Stimulated activated CD4-positive, alpha-beta T cell treated with anti-CD3 and anti-CD28 coated beads, Interleukin-2, amount 100 ng/mL, for 4 hours (primary cell): ENCODE data around the gene MEIS2.

Experiments
- DNase-seq: peaks from one replicate; pipeline ENCODE4 v3.0.0-alpha.2; 2020; ENCODE audit warnings: low read depth

MEIS2 gene

DNA sequence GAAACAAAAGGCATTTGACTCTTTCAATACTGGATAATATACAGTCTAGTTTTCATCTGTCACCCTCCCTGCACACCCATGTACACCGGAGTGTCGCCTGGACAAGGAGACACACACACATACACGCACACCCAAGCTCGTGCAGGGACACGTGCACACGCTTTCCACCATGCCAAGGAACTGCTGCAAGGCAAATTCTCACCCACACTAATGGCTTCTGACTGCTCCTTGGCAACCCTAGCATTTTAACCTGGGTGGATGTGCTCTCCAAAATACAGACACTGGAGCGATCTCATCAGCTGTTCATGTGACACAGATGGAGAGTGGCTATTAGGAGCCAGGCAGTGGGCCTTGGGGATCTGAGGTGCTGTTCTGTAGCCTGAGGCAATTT is 61.6 kb downstream of the MEIS2 start:
- DNase-seq, result no peak

DNA sequence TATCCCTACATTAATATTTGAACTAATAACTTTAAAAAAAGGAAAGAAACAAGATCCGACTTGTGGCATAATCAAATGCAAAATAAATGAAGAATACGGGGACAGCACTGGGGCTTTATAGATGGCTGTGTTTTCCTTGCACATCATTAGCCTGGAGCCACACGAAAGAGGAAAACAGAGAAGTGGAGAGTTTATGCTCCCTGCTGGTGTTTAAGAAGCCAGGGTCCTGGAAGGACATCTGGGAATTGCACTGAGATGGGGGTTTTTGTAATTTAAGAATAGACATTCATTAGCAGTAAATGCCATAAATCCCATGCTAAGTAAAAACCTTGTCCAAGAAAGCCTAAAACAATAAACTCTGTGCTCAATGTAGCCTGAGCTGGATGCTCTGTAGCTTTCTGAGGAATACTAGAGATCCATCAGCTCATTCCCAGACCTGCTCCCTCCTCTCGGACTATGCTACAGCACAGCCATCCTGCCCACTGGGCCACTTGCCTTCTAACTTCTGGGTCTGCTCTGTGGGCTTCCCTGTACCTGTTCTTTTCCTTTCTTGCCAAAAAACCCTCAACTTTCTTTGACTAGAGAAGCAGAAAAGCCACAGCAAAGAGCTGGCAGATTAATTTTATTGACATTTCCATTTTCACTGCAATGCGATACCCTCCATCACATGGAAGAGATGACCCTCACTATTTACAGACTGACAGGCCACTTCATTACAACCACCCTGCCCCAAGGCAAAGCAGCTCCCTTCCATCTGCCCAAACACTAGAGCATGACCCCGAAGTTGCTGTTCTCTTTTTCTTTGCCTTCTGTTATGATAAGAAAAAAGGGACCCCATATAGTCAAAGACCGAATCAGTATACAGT is 62.3 kb downstream of the MEIS2 start:
- no peak for DNase-seq

DNA sequence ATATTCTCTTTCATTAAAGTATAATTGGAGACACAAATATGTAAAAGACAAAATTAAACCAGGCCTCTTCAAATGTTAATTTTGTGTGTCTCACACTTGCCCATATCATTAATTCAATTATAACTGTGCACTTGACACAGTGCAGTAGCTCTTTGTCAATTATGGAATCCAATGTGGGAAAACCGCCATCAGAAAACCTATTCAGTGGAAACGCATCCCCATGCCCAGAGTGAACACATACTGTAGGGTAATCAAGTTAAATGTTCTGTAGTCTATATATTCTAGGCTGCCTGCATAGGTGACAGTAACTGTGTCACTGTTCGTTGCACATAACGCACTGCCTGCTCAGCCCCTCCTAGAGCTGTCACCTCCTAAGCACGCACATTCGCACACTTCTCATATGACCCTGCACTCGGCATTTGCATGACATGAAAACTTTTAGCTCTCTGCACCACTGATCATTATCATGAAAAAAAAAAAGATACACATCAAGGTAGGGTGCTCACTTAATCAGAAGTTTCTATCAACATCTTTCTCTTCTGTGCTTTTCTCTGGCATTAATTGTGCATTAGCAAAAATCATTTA is 63.2 kb downstream of the MEIS2 start:
- DNase-seq, result no peak

DNA sequence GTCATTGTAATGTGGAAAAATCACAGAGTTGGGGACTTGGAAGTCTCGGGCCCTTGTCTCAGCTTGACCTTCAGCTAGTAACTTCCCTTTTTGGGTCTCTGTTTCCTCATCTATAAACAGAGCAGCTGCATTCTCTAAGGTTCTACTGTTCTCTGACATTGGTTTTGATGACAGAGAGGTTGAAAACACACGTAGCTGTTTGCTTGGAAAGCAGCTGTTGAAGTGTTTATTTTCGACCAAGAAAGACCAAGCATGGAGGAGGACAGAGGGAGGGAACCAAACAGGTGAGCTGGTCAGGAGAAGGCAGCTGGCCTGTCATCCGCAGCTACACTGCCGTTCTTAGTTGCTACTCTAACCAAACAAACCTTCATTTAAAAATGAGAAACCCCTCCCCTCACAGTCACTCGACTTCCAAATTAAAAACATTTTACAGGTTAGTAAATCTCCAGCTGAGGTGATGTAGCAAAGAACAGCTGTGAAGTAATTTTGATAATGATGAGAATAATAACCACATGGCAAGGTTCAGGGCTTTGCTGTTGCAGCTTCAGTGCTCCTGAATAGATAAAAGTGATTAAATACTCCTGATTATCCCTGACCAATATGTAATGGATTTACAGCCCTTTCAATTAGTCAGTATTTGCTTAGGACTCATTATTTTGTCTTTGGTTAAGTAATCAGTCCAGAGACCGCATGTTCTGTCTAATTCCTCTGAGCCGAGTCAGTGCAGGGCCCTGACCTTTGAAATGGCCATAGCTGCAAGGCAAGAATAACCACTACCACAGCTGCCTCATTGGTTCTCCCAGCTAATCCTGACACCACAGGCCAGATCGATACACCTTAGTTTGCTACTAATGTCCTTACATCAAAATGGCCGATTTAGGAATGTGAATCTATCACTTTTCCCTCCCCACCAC is 65.3 kb downstream of the MEIS2 start:
- DNase-seq, result no peak

DNA sequence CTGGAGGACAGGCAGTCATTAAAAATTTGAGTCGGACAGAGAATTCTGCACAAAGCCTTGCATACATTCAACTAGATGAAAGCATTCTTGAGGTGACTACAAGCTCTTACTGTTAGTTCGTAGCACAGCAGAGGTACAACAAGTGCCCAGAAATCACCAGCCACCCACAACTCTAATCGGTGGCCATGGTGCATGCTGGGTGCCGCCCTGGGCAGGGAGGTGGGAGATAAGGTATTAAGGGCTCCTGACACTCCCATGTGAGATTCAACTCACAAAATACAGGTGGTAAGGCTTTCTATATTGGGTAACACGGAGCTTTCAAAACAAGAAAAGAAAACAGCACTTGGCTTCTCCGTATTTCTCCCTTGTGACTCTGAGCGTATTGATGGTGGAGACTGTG is 66.0 kb downstream of the MEIS2 start:
- DNase-seq, result no peak

DNA sequence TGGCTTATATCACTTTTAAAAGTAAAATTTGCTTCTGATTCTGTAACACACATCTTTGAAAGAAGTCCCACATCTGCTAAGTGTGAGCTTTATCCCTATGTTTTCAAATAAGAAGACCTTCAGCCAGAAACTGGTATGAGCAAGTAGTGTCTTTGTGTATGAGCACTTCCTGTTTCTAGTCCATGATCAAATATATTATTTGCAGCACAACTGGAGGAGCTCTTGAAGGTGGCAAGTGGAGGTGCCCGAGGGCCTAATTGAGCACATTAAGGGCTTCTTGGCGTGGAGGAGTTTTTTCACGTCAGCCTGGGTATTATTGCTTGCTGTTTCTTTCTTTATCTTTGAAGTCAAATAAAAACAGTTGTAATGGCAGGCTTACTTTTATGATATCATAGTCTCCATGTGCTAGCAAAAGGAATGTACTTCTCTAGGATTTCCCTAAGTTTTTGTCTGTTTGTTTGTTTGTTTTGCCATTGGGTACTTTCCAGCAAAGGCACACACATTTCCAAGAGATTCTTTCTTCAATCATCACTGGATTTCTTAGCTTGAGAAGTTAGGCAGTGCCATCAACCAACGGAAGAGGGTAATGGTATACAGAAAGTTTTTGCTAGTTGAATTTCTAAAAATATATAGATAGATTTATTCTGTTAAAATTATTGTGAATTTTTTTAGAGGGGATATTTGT is 68.1 kb downstream of the MEIS2 start:
- DNase-seq, result no peak

DNA sequence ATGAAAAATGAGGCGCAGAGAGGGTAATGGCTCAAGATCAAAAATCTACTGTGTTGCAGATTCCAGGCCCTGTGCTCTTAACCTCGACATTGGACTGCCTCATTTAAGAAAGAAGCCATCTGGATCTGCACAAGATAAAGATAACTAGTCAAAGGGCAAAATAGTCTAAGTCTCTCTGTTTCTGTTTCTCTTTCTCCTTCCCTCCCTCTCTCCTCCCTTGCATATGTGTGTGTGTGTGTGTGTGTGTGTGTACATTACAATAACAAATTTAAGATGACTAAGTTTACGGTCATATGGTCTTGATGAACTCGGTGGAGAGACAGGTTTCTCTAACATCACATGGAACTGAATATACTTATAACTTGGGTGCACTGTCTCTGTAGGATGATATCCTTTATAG is 69.2 kb downstream of the MEIS2 start:
- no peak for DNase-seq

DNA sequence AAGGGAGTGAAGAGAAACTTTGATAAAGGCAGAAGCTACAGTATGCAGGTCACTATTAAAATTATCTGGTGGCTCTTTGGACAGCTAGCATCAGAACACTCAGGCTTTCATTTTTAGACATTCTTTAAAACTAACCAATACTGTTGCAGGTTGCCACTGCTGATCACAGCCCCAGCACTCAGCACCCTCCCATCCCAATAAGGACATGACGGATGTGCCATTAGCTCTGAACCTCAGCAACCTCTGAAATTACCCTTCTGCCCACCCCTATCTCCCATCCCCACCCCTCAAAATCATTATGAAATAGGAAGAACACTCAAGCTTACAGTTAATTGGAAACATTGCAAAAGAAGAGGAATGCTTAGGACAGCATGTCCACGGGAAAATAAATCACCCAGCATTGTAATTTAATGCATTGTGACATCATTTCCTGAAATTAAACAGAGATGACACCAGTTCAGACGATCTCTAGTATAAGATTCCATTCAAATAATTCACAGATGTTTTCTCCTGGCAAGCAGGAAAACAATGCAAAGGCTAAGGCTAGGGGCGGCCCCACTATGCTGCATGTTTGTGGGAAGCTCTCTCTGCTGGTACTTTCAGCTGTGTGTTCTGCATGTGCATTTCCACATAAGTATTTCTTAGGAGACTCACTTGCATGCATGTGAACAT is 71.6 kb downstream of the MEIS2 start:
- no peak for DNase-seq

DNA sequence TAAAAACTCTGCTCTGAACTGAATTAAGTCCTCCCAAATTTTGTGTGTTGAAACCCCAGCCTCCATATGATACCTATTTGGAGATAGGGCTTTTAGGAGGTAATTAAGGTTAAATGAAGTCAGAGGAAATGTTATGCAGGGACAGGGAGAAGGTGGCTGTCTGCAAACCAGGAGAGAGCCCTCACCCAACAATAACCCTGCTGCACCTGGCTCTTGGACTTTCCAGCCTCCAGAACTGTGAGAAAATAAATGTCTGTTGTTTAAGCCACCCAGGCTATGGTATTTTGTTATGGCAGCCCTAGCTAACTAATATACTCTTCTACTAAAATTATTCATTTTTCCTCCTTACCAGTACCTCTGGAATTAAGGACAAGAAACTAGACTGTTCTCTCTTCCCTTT is 79.5 kb downstream of the MEIS2 start:
- no peak for DNase-seq

DNA sequence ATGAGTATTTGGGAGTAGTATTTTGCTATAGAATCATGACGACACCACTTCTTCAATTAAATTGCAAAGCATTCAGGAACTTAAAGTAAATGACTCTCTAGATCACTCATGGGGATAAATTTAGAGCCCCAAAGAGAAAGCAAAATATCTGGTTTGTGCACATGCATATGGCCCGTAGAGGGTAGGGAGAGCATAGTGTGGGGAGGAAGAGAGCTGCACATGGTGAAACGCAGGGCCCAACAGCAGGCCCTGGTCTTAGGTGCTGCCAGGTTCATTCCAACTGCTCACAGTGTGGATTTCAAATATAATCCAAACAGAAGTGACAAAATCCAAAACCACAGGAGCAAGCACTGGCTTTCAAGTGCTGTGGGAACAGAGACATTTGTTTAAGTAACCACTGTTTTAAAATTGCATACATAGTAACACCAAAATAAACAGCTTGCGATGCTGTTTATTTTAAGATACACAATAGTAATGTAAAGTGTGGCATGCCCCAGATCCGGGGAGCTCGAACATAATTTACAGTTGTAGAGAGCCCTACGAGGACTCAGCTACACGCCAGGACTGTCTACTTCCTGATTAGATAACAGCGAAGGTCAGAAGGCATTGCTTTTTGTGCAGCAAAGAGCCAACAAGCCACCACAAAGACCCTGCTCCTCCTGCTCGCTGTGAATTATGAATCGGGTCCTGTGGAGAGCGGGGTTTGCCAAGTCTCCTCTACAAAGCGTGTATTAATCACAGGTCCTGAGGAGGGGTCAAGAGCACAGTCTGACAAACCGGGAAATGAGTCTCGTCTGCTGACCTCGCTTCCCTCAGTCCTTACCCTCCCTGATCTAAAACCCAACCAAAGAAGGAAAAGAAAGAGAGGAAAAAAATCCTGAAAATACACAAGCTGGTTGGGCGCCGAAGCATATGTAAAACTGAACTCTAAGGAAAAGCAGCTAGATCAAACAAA is 80.6 kb downstream of the MEIS2 start:
- DNase-seq, result no peak

DNA sequence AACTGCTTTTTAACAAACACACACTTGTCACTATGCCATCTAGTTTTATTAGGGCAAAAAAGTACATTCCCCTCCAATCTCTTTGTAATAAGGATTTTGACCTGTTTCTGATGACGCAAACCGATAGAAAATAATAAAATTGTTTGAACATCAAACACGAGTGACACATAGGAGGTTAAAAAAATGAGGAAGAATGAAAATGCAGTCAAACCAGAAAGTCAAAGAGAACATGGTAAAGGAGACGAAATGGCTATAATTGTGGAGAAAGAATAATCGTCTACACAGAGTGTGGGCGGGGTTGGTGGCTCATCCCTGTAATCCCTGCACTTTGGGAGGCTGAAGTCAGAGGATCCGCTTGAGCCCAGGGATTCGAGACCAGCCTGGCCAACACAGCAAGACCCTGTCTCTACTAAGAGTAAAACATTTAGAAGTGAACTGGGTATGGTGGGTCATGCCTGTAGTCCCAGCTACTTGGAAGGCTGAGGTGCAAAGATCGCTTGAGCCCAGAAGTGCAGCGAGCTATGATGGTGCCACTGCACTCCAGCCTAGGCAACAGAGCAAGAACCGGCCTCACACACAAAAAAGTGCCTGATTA is 83.2 kb downstream of the MEIS2 start:
- DNase-seq, result no peak

DNA sequence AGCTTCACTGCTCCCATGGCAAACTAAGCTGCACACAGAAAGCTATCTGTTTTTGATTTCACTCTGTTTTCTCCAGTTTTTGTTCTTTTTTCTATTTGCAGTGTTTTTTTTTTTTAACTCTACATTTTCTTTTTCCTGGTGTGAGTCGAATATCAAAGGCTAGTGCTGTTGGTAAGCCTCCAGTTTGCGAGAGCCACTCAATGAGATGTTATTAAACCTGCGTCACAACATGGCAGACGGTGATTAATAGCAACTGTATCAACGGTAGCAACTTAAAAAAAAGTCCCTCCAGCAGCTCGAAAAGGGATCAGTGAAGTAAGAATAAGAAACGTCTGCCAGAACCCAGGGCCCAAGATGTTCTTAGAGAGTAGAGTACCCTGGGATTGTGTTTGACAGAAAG is 84.1 kb downstream of the MEIS2 start:
- no peak for DNase-seq

DNA sequence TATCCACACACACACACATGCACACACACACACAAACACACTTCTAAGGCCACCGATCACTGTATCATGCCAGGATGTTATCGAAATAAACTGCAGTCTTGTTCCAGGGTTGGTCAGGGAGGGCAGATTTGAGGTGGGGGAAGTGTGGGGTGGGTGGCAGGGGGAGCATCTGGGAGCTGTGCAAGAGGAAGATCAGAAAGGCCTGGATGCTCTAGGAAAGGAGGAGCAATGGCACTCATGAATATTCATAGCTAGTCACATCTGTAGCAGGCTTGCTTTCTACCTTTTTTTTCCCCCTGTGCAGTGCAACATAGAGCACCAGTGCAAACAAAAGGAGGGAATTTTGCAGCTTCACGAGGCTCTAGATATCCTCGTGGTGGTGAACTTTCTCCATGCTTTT is 84.9 kb downstream of the MEIS2 start:
- no peak for DNase-seq

DNA sequence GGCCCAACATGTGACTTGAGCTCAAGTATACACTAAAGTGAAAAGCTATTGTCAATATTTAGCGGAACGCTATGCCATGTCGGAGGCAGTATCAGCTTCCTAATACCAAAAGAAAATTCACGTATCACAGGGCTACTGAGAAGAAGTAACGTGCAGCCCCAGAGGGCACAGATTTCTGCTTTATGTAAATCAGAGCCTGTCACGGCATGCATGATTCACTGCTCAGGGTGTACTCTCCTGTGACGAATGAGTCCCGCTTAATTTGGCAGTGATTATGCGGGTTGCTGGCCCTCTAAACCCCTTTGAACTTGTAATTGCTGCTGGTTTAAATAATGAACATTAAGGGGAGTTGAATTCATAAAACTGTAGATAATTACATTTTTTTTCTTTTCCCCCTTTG is 85.3 kb downstream of the MEIS2 start:
- no peak for DNase-seq

DNA sequence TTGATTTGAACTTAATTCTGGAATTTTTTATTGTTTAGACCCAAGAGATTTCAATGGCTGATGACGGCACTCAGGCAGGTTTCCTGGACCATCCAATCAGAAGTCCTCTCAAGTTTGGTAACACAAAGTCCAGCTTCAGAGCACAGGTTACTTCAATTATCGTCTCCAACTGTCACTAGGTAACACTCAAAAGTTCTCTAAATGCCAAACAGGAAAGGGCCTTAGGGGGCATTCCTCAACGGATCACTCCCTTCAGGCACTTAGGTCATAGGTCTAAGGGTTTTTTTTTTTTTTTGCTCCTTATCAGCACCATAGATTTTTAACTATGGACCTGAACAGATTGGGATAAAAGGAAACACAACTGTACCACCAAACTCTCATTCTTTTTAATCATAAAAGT is 85.8 kb downstream of the MEIS2 start:
- no peak for DNase-seq

DNA sequence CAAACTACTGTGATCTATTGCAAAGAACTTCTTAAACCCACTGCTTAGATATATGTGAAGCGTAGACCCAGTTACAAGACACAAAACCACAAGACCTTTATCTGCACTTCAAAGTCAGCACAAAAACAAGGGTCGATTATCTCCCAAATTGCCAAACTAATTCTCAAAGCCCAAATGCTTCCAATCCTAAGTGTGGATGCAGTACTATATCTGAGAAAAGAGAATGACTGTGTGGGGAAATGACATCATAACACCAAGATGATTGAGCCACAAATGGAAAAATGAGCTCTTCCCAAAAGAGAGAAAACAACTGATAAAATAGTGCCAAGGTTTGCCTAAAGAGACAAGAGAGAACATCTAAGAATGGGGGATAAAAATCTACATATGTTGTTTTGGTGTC is 86.2 kb downstream of the MEIS2 start:
- no peak for DNase-seq

DNA sequence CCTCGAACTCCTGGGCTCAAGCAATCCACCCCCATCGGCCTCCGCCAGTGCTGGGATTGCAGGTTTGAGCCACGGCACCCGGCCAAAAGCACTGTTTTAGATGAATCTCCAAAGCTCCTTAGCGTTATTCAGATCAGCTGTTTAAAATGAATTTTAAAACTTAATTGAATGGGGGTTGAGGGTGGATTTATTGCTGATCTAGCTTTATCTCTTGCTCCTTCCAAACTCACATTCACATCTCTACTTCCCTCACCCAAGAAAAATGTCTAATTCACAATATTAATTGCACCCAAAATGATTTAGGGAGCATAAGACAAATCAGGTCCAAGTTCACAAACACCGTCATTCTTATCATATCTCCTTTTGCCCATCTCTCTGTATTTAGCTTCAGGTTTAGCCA is 89.8 kb downstream of the MEIS2 start:
- DNase-seq, result no peak

DNA sequence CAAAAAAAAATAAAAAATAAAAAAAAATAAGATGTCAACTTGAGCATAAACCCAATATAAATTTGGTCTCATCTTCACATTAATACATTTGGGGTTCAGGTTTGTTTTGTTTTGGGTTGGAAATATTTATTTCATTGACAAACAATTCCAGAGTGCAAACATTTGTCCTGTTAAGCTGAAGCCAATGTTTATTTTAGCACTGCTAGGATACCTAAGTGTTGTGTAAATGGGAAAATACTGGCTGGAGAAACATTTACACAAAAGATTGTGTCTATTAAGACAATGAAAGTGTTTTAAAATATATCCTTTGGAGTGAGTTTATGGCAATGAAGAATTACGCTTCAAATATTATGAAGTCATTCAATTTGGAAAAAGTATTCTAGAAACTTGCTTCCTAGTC is 91.1 kb downstream of the MEIS2 start:
- no peak for DNase-seq

DNA sequence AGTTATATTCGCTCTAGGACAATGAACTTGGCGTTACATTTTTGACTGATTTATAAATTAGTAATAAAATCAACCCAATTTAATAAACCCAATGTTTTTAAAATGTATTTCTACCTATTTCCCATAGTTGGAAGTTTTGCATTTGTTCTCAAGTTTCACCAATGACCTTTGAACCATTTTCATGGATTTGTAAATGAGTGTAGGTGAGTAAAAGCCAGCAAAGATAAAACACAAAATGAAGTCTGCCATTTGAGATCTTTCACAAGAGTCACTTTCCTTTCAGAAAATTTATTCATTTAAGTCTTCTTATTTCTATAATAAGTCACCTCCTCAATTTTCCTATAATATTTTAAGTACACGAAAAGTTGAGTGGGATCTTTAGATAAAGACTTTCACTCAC is 92.1 kb downstream of the MEIS2 start:
- no peak for DNase-seq

DNA sequence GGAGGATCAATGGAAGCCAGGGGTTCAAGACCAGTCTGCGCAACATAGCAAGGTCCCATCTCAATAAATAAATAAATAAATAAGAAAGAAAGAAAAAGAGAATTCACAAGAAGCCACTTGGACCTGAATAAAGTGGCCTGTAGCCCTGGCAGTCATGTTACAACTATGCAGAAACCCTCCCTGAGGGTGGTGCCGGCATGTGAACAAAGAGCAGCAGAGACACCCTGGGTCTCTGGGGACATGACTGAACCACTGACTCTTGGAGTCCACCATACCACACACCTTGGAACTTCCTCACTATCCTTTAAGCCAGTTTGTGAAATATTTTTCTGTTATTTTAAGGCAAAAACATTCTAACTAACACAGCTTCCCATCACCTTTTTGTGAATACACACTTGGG is 93.0 kb downstream of the MEIS2 start:
- DNase-seq, result no peak
